GM21526 (cell line): ENCODE results near the gene TMEM144.
A peak's percentile ranks its signal among the peaks of the same experiment; 100 is the strongest.
"Not testable (repeated sequence)": the region's sequence is repeated elsewhere in the genome, so short reads cannot be mapped to it uniquely, and the experiment has no call there.

Experiments used
- ATAC-seq: cut with Tn5 transposase; IDR thresholded peaks from one replicate; pipeline ENCODE4 v1.9.1; 2021; ENCODE audit warnings: moderate library complexity; ENCODE audit not compliant: unreplicated experiment, low FRiP score

Gene TMEM144

GRCh38 chr4:158229768-158230167 lies 19.5 kb downstream of the TMEM144 start:
- ATAC-seq, result no peak

- ATAC-seq, result no peak
Measured at GRCh38 chr4:158234671-158235070, 24.4 kb downstream of the TMEM144 start.

GRCh38 chr4:158236304-158237030 lies 26.2 kb downstream of the TMEM144 start:
- ATAC-seq, result no peak

- ATAC-seq, result no peak
Measured at GRCh38 chr4:158238575-158238974, 28.3 kb downstream of the TMEM144 start.

- ATAC-seq, result no peak
Measured at GRCh38 chr4:158239196-158239595, 28.9 kb downstream of the TMEM144 start.

- no peak for ATAC-seq
Measured at GRCh38 chr4:158243071-158243470, 32.8 kb downstream of the TMEM144 start.

- no peak for ATAC-seq
Measured at GRCh38 chr4:158250321-158250720, 40.0 kb downstream of the TMEM144 start.

- ATAC-seq, result peak; percentile 78
Measured at GRCh38 chr4:158253350-158253980, 43.2 kb downstream of the TMEM144 start.

- ATAC-seq, result no peak
Measured at GRCh38 chr4:158254292-158254691, 44.0 kb downstream of the TMEM144 start.

GRCh38 chr4:158255727-158256324 lies 45.5 kb downstream of the TMEM144 start:
- peak; percentile 71 for ATAC-seq

GRCh38 chr4:158259955-158260575 lies 49.8 kb downstream of the TMEM144 start:
- ATAC-seq, result peak; percentile 45

GRCh38 chr4:158261480-158261879 lies 51.2 kb downstream of the TMEM144 start:
- no peak for ATAC-seq

GRCh38 chr4:158268553-158268952 lies 58.3 kb downstream of the TMEM144 start:
- ATAC-seq, result no peak

GRCh38 chr4:158274636-158275035 lies 64.3 kb downstream of the TMEM144 start:
- no peak for ATAC-seq

GRCh38 chr4:158277558-158277957 lies 67.3 kb downstream of the TMEM144 start:
- no peak for ATAC-seq

- not testable (repeated sequence) for ATAC-seq
Measured at GRCh38 chr4:158279052-158279451, 68.8 kb downstream of the TMEM144 start.

- no peak for ATAC-seq
Measured at GRCh38 chr4:158280856-158281255, 70.6 kb downstream of the TMEM144 start.

- no peak for ATAC-seq
Measured at GRCh38 chr4:158282252-158282651, 72.0 kb downstream of the TMEM144 start.

- no peak for ATAC-seq
Measured at GRCh38 chr4:158285429-158286216, 75.3 kb downstream of the TMEM144 start.

GRCh38 chr4:158290912-158291311 lies 80.6 kb downstream of the TMEM144 start:
- ATAC-seq, result no peak
